ACHN (cell line): ENCODE measurements around the gene OVCH2.
"Not testable (repeated sequence)": the region's sequence is repeated elsewhere in the genome, so short reads cannot be mapped to it uniquely, and the experiment has no call there.

Experiments used
- DNase-seq: peaks from one replicate; pipeline ENCODE4 v3.0.0-alpha.2; 2015
- in situ Hi-C: cut with HindIII; loops from 2 replicates; pipeline ENCODE4 v1.10.0; 2017; ENCODE audit warnings: low sequenced_read_pairs, low pct_ligation_motif_present, low pct_unique_long_range_greater_than_20kb

The OVCH2 gene

GRCh38 chr11:7706377-7706776, at the start of gene OVCH2:
TSS of gene OVCH2 (minus strand) at chr11:7706477. CDS start at chr11:7706394, 83 bp downstream.
- in situ Hi-C loops, result no loop called here
- no peak for DNase-seq

GRCh38 chr11:7749456-7749855, 43.2 kb upstream of the OVCH2 start:
- DNase-seq, result no peak
- in situ Hi-C loops, result no loop called here

GRCh38 chr11:7734767-7735166, 28.5 kb upstream of the OVCH2 start:
- in situ Hi-C loops, DNase-seq: not testable (repeated sequence)

DNA sequence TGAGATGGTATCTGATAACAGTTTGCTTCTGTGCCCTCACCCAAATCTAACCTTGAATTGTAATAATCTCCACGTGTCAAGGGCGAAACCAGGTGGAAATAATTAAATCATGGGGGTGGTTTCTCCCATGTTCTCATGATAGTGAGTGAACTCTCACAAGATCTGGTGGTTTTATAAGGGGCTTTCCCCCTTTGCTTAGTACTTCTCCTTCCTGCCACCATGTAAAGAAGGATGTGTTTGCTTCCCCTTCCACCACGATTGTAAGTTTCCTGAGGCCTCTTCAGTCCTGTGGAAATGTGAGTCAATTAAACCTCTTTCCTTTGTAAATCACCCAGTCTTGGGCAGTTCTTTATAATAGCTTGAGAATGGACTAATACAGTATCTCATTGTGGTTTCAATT, 8.5 kb upstream of the OVCH2 start:
- DNase-seq, result no peak
- in situ Hi-C loops, result no loop called here

GRCh38 chr11:7703740-7704139, 2.5 kb downstream of the OVCH2 start:
- in situ Hi-C loops, result no loop called here
- DNase-seq, result no peak

GRCh38 chr11:7696424-7696823, 9.9 kb downstream of the OVCH2 start:
- in situ Hi-C loops, result no loop called here
- DNase-seq, result no peak

DNA sequence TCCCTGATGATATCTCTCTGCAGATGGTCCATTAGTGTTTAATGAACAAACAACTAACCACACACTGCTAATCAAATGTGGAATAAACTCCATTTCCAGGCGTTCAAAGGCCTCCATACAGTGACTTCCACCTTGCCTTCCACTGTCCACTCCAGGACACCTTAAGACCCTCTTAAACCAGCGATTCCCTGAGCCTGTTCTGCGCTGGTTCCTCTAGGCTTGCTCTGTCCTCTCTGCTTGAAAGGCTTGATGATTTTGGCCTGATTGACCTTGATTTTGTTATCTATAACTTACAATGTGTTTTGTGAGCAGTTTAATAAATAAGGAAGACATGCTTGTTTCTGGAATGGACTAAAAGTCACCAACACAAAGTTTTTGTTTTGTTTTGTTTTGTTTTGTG, 12.0 kb downstream of the OVCH2 start:
- in situ Hi-C loops, result no loop called here
- no peak for DNase-seq

DNA sequence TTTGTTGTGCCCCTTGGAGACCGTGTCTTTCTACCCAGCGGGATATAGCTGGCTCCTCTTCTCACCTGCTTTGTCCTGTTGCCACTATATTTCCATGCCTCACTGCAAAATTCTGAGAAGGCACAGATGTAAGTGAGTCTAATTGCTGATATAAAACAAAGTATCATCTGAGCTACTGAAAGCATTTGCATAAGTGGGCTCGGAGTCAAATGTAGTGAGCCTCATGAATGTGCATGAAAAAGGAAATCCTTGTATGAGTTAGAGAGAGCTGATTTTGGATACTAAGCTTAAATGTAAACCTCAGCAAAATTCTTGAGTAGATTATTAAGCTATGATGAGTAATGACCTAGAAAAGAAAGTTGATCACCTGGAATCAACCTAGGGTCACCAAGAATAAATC, 13.9 kb downstream of the OVCH2 start:
- in situ Hi-C loops, result no loop called here
- DNase-seq, result no peak

- DNase-seq, result no peak
- in situ Hi-C loops, result no loop called here
Measured at GRCh38 chr11:7691759-7692350, 14.4 kb downstream of the OVCH2 start.

- in situ Hi-C loops, result no loop called here
- no peak for DNase-seq
Measured at GRCh38 chr11:7690648-7691047, 15.6 kb downstream of the OVCH2 start.

DNA sequence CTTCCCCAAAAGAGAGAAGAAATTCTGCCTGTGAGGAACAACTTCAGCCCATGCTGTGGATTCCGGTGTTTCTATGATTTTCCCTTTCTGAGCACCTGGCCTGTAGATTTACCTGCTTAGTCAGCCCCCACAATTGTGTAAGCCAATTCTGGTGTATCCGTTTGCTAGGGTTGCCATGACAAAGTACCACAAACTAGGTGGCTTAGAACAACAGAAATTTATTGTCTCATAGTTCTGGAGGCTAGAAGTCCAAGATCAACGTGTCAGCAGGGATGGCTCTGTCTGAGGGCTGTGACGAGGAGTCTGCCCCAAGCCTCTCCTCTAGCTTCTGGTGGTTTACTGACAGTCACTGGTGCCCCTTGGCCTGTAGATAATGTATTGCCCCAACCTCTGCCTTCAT, 17.0 kb downstream of the OVCH2 start:
- in situ Hi-C loops, result no loop called here
- no peak for DNase-seq

DNA sequence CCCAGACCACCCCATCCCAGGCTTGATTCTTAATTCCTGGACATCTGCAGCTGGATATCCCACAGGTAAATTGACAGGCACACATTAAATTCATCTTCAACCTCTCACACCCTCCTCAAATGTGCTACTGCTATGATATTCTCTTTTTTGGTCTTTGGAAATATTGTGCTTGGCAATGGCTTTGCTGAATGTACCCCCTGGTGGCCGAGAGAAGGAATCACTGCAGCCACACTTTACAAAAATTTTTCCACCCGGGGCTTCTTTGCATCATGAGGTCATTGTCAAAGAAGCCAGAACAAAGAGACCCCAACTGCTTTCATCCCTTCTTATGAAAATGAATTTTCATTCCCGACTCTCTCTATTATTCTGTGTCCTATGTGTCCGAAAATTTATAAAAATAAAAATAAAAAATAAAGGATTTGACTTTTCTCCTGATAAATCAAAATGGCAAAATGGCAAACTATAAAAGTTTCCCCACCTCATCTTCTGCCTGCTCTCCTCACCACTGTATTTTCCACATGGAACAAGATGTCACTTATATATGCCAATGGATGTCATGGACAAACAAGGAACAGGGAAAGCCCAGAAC, 17.9 kb downstream of the OVCH2 start:
- peak; percentile 17 for DNase-seq
- in situ Hi-C loops, result no loop called here

DNA sequence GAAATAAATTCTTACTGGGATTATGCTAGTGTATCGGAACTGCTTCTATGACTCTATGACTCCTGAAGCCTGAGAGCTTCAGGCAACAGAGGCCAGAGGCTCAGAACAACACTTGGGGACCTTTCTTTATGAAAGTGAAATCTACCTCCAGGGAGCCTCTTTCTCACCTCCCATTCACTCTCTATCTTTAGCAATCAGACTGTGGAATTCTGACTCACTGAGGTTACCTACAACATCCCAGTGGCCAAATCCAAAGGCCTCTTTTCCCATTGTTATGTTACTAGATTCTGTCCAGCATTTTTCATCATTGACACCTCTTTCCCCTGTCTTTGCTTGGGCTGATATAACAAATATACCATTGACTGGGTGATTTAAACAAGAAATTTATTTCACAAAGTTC, 18.9 kb downstream of the OVCH2 start:
- in situ Hi-C loops, result no loop called here
- DNase-seq, result no peak

- in situ Hi-C loops, result no loop called here
Measured at GRCh38 chr11:7686761-7687160, 19.5 kb downstream of the OVCH2 start.

DNA sequence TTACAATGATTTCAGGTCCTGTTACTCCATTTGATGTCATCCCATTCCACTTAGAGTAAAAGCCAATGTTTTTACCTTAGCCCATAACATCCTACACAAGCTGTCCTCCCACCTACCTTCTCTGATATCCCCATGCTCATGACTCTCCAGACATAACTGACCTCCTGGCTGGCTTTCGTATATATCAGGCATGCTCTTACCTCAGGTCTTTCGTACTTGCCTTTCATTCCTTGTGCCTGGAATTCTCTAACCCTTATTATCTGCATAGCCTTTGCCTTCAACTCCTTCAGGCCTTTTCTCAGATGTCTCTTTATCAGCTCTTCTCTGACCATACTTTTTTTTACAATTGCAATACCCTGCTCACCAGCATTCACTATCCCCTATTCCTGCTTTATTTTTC, 22.7 kb downstream of the OVCH2 start:
- in situ Hi-C loops, result no loop called here
- DNase-seq, result no peak

More at GRCh38 chr11:7686761-7687160, 19.5 kb downstream of the OVCH2 start:
- no peak for DNase-seq

DNA sequence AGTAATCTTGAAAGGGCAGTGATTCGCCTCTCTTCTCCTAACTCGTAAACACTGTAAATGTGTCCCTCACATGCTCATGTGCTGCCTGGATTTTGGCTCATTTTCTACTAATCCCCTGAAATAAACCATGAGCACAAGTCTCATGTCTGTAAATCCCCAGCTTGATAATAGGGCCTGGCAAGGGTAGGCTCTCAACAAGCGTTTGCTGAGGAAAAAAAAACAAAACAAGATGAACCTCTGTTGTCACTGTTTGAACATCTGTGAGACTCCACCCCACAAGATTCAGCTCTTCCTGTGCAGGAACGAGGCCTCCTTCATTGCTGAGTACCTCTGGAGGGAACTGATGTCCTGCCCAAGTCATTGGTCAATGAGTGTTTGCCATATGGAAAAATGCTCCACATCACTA, 28.5 kb downstream of the OVCH2 start:
- in situ Hi-C loops, result no loop called here
- no peak for DNase-seq

GRCh38 chr11:7677071-7677470, 29.2 kb downstream of the OVCH2 start:
- no peak for DNase-seq
- in situ Hi-C loops, result no loop called here

- no peak for DNase-seq
- in situ Hi-C loops, result no loop called here
Measured at GRCh38 chr11:7675631-7676030, 30.6 kb downstream of the OVCH2 start.

DNA sequence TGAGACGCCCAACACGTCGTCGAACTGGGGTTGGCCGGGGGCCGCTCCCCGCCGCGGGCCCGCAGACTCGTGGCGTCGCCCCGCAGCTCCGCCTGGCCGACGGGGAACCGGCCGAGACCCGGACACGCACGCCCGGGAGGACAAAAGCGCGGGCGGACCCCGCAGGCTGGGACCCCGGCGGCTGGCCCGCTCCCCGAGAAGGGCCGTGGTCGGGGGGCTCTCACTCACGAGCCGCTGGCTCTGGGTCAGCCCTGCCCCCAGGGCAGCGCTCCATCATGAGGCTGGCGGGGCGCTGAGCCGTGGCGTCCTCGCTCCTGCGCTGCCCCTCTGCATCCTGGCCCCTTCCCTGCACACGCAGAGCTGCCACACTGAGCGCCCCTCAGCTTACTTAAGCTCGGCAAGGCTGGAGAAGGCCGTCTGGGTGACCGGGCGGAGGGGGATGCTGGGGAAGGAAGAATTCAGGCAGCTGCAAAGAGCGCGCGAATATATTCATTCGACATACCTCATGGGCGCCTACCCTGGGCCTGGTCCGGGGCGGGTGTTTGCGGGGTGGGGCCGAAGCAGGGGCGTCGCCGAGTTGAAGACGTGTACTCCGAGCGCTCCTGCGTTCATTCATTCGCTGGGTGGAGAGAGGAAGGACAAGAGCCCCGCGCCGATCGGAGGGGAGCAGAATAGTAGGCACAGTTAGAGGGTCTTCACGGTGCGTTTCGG, 32.4 kb downstream of the OVCH2 start:
- in situ Hi-C loops, result no loop called here

More for the DNA sequence above, 32.4 kb downstream of the OVCH2 start:
- DNase-seq, result no peak
